GM13976 (cell line): ENCODE data around the gene C1QL2.

ENCODE experiments used
- DNase-seq: peaks from one replicate; pipeline ENCODE4 v3.0.0; 2012; ENCODE audit warnings: low spot score
- CTCF ChIP-seq: IDR thresholded peaks from 2 replicates; pipeline ENCODE4 v1.5.1; 2012; ENCODE audit warnings: borderline replicate concordance, mild to moderate bottlenecking; ENCODE audit not compliant: insufficient read depth; ENCODE audit errors: extremely low read depth, missing control alignments, control extremely low read depth
- in situ Hi-C: fragments of 300-500 bp; cut with MboI; formaldehyde crosslinking; loops from one replicate; pipeline ENCODE4 v1.12.0; 2022; ENCODE audit warnings: low sequenced_read_pairs, mixed read lengths, inconsistent platforms; ENCODE audit not compliant: unreplicated experiment

The C1QL2 gene

GRCh38 chr2:119158563-119159347 is at the start of gene C1QL2:
TSS of gene C1QL2 (minus strand) at chr2:119158751. CDS start at chr2:119158269, 482 bp downstream.
- in situ Hi-C loops: no loop called here
- TF ChIP-seq CTCF: no peak
- DNase-seq: no peak

DNA sequence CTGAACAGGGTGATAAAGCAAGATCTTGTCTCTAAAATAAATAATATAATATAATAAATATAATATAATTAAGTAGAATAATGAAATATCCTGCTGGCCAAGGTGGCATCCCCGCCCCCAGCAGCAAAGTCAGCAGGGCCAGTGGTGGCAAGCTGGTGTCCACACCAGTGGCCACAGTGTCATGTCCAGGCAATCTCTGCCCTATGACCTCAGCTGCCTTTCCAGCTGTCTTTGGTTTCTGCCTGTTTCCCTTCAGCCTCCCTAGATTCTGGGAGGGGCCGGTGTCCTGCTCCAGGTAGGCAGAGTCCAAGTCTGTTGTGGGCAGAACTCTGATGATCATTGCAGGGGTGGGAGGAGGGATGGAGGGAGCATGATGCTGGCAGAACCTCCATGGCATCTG is 48.9 kb upstream of the C1QL2 start:
- in situ Hi-C loops: no loop called here
- no peak for TF ChIP-seq CTCF
- no peak for DNase-seq

GRCh38 chr2:119206201-119206600 is 47.6 kb upstream of the C1QL2 start:
- no peak for DNase-seq
- in situ Hi-C loops: no loop called here
- no peak for TF ChIP-seq CTCF

DNA sequence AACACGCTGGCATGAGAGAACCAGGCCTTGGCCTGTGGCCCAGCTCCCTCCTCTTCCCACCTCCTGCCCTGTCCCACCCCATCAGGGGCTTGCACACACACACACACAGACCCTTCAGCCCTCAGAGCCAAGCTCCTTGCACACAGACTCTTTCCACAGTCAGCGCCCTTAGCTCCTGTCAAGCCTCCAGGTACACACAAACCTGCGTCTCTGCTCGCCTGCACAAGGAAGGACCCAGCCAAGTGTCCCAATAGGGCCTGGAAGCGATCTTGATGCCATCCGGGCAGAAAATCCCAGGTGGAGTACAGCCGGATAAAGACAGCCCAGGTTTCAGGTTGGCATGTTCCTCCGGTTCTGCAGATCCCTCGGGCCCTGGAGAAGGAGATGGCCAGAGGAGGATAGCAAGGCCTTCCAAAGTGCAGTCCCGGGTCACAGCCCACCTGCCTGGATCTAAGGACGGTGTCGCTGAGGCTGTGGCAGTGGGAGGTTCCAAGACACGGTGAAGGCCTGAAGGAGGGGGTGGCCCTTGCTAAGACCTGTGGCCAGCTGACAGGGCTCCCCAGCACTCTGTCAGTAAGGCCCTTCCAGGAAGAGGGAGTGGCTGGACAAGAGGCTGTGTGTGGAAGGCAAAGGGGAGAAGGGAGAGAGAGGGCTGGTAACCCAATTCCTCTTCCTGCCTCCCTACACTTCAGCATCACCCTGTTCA is 46.6 kb upstream of the C1QL2 start:
- TF ChIP-seq CTCF: no peak
- DNase-seq: no peak

DNA sequence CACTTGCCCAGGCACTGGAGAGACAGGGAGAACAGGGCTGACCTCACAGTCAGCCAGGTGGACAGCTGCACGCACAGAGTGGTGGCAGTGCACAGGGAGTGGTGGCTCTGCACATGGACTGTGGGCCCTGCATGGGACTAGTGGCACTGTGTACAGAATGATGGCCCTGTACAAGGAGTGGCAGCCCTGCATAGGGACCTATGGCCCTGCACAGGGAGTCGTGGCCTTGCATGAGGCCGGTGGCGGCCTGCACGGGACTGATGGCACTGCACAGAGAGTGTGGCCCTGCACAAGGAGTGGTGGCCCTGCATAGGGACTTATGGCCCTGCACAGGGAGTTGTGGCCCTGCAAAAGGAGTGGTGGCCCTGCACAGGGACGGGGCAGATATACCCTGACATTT is 46.0 kb upstream of the C1QL2 start:
- DNase-seq: no peak
- TF ChIP-seq CTCF: no peak
- in situ Hi-C loops: no loop called here

More for the DNA sequence above, 46.6 kb upstream of the C1QL2 start:
- in situ Hi-C loops: no loop called here

GRCh38 chr2:119202610-119203310 is 44.2 kb upstream of the C1QL2 start:
- in situ Hi-C loops: no loop called here
- no peak for DNase-seq
- TF ChIP-seq CTCF: no peak
